Inferior parietal cortex (tissue), 1 donor: ENCODE measurements around the gene CA4.
A peak's percentile ranks its signal among the peaks of the same experiment; 100 is the strongest.
"Not testable (repeated sequence)": the region's sequence is repeated elsewhere in the genome, so short reads cannot be mapped to it uniquely, and the experiment has no call there.

Experiments used
- DNase-seq: peaks from one replicate; pipeline ENCODE4 v3.0.0-alpha.2; 2016; ENCODE audit errors: extremely low spot score

The CA4 gene

DNA sequence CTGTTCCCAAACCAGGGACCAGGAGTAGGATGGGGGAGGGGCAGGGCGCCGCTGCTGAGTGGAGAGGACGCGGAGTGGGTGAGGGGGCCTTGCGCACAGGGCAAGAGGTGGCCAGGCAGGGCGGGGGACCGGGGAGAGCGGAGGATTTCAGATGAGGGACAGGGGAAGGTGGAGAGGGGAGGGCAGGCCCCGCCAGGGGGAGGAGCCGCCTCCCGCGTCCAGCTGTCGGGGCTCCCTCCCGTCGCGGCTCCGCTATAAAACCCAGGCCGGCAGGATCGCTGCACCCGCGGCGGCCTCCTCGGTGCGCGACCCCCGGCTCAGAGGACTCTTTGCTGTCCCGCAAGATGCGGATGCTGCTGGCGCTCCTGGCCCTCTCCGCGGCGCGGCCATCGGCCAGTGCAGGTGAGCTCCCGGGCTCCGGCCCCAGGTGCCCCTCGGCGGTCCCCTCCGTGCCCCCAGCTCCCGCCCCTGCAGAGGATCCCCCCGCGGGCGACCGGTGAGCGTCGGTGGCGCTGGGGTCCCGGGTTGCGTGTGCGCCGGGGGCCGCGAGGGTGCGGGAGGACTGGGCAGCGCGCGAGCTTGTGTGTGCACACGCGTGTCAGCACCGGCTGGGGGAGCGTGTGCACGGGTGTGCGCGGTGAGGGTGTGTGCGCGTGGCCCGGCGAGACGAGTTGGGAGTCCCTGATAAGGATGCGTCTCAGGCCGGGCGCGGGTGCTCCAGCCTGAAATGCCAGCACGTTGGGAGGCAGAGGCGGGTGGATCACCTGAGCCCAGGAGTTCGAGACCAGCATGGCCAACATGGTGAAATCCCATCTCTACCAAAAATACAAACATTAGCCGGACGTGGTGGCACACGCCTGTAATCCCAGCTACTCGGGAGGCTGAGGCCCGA is at the start of gene CA4:
CA4 (plus strand) TSS at position 283 of the 892 bp plus-strand sequence; CDS start at position 345, 62 bp downstream.
- no peak for DNase-seq

DNA sequence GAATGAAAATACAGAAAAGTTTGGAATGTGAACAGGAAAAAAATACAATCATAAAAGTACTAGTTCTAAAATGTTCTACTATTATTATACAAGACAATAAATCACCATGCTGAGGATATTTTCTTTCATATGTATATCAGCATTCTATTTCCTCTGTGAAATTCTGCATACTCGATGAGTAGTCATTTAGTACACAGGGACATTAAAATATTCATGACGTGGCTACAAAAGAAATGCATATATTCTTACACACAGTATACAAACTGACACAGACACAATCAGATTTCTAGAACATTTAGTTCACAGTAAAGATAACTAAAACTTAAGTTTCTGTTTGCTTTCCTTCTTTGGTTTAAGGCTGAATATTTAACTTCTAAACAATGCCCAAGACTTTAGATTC is 49.2 kb upstream of the CA4 start:
- not testable (repeated sequence) for DNase-seq

DNA sequence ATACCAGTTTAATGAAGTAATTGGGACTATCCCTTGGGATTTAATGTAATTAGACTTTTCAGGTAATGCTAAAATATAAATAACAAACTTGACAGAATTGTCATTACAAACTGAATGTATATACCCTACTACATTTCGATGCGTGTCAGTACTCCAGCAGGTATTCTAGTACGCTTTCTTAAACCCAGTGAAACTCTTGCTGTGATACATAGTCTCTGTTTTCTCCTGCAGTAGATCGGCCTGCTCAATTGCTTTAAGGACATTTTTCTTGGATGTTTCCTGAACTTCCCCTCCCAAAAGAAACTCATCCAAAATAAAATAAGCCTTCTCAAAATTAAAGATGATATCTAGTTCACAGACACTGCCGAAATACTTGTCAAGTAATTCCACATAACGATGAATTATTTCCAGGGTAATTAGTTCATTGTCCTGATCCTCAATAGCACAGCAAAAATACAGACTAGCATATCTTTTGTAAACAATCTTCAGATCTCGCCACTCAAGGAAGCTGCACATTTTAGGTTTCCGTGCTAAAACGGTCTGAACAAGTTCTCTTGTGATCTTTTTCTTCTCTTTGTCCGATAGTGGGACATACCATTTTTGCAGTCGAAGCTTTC is 47.6 kb upstream of the CA4 start:
- not testable (repeated sequence) for DNase-seq

DNA sequence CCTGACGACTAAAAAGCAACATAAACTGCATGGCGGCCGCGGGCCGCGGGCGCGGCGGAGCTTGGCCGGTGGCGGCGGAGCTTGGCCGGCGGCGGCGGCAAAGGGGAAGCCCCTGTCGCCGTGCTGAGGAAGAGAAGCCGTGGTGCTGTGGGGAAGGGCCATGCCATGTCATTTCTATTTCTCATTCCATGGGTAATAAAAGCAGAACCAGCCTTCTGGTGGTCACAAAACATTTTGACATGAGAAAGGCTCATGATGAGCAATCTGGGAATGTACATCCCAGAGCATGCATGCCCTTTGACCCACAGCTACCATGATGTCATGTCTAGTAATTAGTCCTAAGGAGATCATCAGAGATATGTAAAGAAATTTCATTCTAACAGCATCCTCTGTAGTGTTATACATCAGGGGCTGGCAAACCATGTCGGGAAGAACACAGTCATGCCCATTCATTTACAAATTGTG is 47.1 kb upstream of the CA4 start:
- DNase-seq, result peak; percentile 51

DNA sequence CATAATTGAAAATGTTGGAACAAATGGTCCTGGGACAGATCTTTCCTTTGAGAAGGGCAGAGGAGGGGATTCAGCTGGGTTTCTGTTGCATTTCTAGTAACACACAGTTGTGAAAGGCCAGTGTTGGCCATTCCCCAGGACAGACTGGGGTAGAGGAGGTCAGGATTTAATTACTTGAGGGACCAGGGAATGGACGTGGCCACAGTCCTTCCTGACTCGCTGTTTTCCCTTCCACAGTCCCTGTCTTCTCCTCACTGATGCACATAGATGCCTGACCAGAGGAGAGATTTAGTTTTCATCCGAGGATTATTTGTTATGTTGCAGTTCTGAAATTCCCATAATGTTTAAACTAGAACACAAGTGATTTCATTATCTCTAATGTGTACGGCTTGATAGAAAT is 45.8 kb upstream of the CA4 start:
- DNase-seq, result no peak

DNA sequence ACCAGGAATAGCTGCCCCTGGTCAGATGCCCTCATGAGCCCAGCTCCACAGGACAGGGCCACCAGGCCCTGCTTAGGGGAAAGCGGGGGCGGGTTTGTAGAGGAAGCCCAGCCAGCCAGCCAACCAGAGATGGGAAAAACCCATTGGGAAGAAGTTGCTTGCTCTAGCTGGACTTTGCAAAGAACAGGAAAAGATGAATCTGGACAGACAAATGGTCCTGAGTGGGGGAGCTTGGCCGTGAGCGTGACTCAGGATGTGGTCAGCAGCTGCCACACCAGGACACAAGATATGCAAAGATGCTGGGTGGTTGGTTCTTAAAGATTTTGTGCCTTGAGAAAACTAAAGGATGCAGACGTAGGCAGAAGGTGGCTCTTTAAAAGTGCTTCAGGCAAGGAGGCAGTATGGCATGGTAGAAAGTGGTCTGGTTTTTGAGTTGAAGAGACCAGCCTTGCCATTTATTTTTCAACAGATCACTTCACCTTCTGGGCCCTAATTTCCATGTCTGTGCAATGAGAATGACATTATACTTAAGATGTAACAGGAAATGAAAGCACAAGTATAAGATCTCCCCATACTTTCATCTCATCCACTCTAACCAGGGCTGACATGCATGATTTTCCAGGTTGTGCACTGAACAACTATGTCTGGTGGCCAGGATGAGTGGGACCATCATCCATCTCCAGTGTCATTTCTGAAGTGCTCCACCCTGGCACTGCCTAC is 43.3 kb upstream of the CA4 start:
- DNase-seq, result no peak

DNA sequence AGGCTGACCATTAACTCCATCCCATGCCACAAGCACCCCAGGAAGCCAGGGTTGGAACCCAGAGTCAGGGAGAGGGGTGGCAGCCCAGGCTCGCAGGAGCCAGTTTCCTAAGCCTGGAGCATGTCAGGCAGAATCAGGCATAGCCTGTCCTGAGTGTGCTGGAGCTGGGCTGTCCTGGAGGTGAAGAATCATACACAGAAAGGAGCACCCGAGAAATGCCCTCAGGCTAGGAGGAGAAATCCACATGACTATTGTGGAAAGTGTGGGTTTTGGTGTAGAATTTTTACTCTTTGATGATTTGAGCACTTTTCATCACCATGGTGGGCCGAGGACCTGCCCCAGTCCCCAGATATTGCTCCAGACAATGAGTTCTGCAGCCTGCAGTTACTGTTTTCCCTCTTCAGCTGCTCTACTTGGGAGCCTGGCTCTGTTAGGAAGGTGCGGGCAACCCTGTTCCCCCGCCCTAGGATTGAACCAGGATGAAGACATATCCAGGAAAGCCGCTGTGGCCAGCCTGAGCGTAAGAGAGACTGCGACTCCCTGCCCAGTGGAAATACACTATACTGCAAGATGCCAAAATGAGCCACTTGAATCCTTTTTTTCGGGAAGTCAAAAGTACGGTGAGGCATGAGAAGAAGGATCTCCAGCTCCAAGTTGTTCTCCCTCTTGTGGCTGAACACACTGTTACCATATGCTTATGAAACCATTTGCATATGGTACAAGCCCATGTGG is 42.1 kb upstream of the CA4 start:
- no peak for DNase-seq

DNA sequence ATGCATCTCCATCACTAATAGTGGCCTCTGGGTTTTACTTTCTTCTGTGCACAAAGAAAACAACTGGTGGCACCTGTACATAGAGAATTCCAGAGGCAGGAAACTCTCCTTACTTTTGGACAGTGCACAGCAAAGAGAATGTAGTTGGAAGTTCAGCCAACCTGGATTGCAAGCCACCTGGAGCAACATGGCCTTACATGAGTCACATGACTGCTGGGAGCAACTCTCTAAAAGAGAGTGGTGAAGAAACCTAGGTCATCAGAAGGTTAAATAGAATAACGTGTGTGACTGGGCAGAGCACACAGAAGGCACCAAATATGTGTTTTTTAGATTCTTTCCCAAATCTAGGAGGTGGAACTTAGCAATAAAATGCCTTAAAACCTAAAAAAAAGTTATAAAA is 41.5 kb upstream of the CA4 start:
- DNase-seq, result not testable (repeated sequence)

DNA sequence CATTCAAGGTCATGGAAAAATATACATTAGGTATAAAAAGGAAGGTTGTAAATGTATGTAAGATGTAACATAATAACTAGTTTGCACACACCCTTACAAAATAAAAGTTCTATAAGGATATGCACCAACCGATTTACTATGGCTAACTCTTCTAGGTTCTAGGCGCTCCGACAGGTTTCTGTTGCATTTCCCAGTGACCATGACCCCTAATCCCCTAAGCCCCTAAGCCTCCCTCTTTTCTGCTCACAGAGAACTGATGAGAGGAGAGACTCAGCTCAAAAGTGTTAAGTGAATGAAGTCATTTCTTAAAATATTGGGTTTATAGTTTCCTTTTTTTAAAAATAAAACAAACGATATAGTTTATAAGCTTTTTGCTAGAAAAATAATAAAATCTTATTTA is 41.1 kb upstream of the CA4 start:
- no peak for DNase-seq

DNA sequence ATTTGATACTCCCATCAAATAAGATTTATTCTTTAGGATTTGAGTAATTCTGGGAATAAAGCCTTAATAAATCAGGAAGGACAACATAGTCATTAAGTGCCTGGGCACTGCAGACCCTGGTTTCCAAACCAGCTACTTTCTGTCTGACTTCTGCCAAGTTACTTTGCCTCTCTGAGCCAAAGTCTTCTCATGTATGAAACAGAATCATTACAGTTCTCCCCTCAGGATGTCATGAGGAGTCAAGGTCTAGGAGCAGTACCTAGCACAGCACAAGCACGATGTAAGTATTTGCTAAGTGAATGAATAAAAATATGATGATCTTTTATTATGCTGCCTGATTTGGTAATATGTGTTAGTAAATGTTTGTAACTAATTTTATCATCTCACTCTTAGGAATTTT is 40.6 kb upstream of the CA4 start:
- DNase-seq, result no peak

DNA sequence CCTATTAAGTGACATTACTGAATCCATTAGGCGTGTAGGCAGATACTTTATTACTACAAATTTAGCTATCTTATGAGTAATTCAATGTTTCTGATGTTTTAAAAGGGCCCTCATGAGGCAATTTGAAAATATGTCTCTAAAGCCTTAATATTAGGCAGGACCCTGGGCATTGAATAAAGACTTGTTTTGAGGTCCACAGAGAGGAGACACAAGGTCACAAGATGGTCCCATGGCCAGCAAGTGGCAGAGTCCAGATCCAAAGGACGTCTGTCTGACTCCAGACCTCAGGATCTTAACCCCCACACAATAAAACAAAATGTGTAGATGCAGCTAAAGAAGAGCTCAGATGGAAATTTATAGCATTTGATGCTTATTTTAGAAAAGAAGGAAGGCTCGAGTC is 39.2 kb upstream of the CA4 start:
- DNase-seq, result no peak

DNA sequence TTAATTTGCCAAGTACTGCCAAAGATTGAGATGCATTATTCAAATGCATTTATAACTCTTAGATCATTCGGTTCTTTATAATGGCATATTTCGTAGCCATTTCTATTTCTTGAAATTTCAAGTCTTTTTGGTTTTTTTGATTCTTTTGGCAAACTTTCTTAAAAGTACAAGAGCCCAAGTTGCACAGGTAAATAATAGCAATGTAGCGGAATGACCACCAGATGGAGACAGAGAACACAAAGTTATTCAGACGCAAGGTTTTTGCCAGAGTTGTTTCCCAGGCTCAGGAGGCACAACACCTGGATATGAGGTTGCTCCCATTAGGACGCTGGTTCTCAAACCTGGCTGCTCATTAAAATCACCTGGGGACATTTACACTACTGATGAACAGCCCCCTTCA is 38.1 kb upstream of the CA4 start:
- DNase-seq, result not testable (repeated sequence)

DNA sequence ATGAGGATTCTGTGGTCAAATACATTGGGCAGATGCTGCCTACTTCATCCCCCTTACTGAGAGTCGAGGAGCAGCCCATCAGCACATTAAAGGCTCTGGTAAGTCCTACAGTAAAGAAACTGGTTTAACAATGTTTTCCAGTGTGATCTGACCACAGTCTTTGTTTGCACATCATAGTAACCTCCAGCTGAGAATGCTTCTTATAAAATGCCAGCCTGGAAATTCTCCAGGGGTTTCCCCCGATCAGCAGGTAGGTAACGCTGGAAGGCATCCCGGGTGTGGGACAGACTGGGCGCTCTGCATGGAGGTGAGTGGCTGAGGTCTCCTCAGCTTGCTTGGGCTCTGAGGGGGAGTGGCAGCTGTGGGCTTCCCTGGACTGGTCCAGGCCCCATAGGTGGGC is 34.4 kb upstream of the CA4 start:
- not testable (repeated sequence) for DNase-seq

DNA sequence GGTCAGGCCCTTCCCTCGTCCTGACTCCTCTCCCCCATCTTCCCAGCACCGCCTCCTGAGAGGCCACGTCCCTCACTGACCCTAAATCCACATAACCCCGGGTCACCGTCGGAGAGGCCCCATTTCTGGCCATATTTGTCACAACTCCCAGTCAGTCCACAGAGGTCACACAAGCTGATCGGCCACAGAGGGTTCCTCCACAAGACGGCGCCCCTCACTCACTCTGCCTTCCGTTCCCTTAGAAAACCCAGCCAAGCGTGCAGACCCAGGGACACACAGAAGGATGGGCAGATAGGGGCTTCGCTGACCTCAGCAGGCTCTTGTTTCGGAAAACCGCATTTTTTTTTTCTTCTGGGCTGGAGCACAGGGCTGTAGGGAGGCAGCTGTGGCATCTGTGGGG is 33.6 kb upstream of the CA4 start:
- DNase-seq, result not testable (repeated sequence)

DNA sequence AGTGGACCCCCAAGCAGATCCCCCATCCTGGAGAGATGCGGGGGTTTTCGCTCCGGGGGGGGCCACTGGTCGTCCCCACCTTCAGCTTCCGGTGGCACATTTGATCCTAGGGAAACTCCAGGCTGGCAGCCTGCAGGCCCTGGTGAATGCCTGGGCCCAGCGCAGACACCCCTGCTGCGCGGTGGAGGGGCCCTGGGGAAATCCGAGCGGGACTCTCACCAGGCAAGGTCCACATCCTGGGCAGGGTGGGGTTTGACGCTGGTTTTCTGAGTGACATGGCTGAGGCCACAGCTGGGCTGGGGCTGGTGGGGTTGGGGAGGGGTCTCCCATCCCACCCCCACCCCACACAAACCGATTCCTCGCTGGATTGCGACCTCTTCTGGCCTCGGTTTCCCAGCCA is 30.6 kb upstream of the CA4 start:
- DNase-seq, result not testable (repeated sequence)

DNA sequence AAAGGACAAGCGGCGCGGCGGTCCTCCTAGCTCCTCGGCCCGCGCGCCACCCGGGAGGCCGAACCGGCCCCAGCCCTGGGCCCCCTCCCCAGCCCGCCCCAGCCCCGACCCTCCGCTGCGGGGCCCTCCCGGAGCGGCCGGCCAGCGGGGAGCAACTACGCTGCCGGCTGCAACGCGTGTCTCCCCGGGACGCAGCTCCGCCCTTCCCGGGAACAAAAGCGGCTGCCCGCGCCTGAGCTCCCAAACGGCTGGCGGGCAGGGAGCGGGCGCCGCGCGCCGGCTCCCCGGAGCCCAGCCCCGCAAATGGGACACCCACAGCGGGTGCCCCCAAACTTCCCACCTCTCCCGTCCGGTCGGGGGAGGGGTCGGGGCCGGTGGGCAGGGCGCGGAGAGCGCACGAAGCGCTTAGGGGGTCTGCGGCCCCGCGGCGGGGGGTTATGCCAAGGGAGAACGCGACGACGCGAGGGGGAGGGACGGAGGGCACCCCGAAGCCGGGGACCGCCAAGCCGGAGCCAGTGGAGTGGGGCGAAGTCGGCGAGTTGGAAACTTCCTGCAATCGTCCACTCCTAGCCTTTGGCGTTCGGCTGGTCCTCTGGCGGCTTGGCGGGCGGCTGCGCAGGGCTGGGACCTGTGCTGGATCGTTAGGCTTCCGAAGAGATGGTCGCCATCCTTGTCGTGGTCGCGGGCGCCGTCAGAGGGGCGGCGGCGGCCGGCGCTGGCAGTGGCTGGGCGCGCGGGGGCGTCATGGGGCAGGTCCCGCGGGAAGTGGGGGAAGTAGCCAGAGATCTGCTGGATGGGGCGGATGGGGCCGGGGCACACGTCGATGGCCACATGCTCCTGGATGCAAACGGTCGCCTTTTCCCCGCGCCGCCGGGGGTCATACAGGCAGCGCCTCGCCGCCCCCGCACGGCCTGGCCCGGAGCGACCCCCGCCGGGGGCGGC is 29.7 kb upstream of the CA4 start:
- DNase-seq, result not testable (repeated sequence)

DNA sequence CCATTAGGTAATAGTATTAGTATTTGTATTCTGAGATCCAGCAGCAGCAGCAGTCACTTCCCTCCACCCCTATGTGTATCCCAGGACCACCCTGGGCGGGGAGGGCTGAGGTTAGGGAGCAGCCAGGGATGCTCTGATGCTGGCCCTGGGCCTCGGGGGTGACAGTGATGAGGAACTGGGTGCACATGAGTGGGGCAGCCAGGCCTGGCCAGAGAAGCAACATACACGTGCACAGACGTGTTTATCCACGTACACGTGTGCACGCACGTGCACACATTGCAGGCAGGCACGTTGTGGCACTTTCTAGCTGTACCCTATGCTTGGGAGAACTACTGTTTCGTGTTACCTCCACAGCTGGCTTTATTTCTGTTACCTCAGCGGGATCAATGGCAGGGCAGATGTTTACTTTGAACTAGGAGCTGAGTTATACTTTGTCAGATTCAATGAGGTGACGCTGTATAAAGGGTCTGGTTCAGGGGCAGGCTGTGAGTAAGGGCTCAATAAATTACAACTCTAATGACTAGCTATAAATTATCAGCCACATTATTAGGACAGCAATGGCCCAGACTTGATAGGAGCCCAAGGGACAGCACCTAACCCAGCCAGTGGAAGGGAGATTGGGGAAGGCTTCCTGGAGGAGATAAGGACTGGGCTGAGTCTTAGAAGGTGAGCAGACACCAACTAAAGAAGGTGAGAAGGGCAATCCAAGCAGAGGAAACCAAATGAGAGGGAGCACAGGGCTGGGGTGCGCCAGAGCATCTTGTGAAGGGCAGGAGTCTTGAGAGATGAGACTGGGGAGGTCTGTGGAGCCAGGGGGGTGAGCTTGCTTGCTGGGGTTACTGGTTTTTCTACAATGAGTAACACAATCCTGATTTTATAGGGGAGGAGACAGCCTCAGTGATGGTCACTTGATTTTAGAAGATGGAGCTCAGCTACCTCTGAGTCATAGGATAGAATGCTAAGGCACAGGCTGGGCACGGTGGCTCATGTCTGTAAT is 22.4 kb upstream of the CA4 start:
- no peak for DNase-seq

DNA sequence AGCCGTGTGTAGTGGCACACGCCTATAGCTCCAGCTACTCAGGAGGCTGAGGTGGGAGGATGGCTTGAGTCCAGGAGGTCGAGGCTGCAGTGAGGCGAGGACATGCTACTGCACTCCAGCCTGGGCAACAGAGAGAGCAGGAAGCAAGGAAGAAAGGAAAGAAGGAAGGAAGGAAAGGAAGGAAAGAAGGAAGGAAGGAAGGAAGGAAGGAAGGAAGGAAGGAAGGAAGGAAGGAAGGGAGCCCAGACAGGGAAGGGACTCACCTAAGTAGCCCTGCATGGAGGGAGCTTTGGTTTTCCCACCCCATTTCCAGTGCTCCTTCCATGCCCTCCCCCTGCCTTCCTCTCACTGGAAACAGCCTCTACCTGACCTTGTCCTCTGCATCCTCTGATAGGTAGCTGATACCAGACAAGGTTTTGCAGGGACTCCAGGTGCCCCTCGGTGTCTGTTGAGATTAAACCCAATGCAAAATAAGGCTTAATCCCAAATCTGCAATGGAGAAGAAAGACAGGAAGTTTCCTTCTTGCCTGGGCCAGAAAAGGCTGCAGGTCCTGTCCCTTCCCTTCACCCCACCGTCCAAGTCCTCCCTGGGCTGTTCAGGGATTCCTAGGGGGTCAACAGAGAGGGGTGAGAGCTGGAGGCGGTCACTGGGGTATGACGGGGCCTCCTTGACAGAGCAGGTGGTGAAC is 21.5 kb upstream of the CA4 start:
- DNase-seq, result no peak

DNA sequence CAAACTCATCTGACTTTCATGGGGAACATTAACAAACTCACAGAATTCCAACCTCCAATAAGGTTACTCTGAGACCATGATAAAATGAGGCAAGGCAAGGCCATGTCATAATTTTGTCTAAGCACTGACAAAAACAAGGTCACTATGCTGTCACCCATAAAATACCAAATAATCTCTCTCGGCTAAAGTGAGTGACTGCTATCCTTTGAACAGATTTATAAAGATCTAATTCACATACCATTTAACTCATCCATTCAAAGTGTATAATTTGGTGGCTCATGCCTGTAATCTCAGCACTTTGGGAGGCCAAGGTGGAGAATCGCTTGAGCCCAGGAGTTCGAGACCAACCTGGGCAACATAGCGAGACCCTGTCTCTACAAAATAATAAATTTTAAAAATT is 20.6 kb upstream of the CA4 start:
- DNase-seq, result no peak
